LNCaP clone FGC (cell line): ENCODE measurements around the gene STON2.
A peak's percentile ranks its signal among the peaks of the same experiment; 100 is the strongest.

Source experiments
- DNase-seq: peaks from one replicate; pipeline ENCODE4 v3.0.0-alpha.2; 2011; ENCODE audit warnings: low read depth
- H3K4me3 ChIP-seq: 2 replicates; pipeline ENCODE4 v1.5.1; 2011; ENCODE audit warnings: mild to moderate bottlenecking, low read depth, low read length, control low read depth
- TF ChIP-seq, protein P1 (sequence below): IDR thresholded peaks from 2 replicates; pipeline ENCODE4 v1.5.1; 2012; ENCODE audit warnings: mild to moderate bottlenecking; ENCODE audit not compliant: control insufficient read depth, insufficient read depth; ENCODE audit errors: extremely low read depth

Gene STON2

DNA sequence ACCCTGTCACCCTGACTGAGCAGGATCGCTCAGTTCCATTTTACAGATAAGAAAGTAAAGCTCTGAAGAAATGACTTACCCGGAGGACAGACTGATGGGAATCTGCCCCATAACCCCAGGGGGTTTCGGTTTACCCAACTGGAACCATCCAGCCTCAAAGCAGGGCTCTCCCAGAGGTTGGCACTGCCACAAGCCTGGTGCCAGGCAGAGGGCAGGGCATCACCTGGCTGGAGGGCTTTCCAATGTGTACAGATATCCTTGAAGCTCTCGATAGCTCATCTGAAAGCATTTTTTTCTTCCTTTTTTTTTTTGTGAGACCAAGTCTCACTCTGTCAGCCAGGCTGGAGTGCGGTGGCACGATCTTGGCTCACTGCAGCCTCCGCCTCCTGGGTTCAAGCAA, 33.2 kb downstream of the STON2 start:
- TF ChIP-seq, protein P1, sequence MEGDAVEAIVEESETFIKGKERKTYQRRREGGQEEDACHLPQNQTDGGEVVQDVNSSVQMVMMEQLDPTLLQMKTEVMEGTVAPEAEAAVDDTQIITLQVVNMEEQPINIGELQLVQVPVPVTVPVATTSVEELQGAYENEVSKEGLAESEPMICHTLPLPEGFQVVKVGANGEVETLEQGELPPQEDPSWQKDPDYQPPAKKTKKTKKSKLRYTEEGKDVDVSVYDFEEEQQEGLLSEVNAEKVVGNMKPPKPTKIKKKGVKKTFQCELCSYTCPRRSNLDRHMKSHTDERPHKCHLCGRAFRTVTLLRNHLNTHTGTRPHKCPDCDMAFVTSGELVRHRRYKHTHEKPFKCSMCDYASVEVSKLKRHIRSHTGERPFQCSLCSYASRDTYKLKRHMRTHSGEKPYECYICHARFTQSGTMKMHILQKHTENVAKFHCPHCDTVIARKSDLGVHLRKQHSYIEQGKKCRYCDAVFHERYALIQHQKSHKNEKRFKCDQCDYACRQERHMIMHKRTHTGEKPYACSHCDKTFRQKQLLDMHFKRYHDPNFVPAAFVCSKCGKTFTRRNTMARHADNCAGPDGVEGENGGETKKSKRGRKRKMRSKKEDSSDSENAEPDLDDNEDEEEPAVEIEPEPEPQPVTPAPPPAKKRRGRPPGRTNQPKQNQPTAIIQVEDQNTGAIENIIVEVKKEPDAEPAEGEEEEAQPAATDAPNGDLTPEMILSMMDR: no peak
- no peak for DNase-seq
- H3K4me3 ChIP-seq: no peak overlapping the region

DNA sequence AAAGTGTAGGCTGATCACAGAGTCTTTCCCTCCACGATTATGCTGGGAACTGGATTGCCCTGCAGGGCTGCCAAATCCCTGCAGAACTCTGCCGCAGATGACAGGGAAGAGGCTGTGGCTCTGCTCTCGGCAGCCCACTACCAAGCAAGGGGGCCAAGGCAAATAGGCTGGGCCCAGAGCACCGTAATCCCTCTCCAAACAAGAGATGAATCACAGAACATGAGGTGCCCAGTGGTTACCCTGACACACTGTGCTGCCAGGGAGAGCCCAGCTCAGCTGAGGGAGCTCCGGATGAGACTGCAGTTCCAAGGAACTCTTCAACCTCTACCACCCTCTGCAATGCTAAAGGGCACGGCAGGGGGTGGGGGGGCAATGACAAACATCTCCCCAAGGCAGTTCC, 33.9 kb downstream of the STON2 start:
- TF ChIP-seq, protein P1: no peak
- peak; percentile 36 for DNase-seq

DNA sequence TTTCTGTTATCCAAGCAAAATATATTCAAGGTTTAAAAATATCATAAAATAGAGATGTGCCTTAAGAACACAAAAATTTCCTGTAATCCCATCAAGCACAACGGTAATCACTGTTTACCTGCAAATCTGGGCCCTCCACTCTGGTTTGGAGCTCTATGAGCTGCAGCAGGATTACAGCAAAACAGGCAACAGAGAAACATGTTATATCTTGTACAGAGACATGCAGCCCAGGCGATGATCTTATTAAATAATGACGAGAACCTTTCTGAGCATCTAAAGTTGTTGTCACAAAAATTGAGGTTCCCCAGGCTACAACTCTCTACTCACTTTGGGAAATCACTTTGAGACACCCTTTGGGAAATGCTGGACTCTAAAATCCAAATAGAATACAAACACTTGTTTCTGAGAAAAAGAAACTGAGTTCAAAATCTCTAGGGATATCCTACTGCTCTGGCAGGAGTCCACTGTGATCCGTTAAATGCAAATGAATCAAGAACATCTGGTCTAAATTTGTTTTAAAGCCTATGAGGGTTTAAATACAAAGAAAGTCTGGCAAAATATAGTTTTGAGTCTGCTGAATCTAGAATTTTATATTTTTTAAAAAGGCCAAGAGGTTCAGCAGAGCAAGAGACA, 36.3 kb downstream of the STON2 start:
- H3K4me3 ChIP-seq: no peak overlapping the region
- DNase-seq: no peak
- TF ChIP-seq, protein P1: no peak

More for the DNA sequence above, 33.9 kb downstream of the STON2 start:
- H3K4me3 ChIP-seq: no peak overlapping the region

DNA sequence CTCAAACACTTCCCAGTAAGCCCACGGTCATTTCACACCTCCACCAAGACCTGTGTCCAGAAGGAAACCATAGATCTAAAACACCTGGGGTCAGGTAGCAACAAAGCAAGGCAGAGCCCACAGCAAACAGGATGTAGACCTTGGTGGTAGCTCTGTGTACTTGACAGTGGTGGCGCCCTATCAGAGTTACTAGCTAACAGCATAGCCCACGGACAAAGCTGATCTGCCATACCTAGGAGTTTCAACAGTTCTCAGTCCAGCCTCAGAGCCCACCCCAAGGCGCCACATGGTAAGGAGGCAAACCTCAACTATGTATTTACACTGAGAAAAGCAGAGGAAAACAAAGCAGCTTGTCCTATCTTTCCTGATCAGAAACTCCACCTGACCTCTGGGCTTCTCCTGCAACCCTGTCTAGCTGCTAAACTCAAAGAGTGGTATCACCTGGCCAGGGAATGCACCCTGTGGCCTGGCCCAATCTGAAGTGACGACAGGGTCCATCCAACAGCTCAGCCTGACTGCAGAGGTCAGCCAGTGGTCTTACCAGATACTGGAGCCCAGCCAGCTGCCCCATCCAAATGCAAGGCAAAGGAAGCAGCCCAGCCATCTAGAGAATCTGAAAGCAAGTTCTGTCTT, 46.3 kb downstream of the STON2 start:
- no peak overlapping the region for H3K4me3 ChIP-seq
- TF ChIP-seq, protein P1: no peak
- no peak for DNase-seq

DNA sequence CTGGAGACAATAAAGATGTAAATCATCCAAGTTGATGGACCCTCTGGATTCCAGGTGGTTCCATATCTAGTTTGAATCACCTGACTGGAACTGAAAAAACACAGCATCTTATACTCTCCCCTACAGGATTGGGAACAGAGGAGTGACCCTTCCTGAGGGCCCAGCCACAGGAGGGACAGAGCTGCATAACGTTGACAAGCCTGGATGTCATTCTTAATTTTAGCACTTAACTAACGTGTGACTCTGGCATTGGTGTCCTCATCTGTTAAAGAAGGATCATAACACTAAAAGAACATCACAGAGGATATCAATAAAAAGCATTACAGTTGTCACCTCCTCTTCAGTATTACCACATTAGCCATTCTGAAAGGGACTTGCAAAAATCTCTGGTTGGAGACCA, 47.7 kb downstream of the STON2 start:
- TF ChIP-seq, protein P1: no peak
- DNase-seq: no peak
- no peak overlapping the region for H3K4me3 ChIP-seq

DNA sequence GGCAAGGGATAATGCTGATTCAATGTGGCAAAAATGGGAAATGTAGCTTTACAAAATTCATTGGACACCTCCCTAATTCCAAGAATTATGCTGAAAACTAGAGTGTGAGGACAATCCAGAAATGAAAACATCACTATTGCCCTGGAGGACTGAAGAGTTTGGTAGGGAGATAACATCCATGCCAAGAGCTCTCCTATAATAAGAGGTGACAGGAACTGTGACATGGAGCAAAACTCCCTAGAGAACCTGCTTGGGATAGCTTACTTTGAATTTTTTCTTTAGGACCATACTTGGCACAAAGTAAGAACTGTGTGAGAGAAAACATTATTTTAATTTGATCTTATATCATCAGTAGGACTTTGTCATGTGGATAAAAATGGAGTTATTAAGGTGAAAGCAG, 48.9 kb downstream of the STON2 start:
- TF ChIP-seq, protein P1: no peak
- H3K4me3 ChIP-seq: no peak overlapping the region
- no peak for DNase-seq
